Measurements from ENCODE around the gene BBIP1.

DNA sequence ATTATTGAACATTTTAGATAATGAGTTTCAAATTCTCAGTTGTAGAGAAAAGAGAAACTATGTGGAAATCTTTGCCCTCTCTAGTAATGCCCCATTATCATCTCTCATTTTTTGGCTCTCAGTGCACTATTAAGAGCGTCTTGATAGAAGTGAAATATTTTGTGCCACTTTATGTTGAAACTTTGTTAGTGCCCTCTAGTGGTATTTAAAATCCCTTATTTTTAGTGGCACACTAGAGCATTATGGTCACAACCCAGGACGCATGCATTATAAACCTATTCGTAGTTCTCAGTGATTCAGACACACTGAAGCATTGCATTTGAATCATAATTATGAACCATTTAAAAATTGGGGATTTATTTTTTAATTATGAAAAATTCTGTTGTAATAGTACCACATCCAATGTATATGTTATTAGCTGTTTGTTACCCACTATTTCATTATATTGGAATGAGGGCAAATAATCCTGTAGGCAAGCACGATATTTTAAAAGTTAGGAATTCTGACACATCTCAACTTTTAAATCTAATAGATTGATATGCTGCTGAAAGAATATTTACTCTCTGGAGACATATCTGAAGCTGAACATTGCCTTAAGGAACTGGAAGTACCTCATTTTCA lies 25.3 kb downstream of the BBIP1 start:
- TF ChIP-seq, protein P1, sequence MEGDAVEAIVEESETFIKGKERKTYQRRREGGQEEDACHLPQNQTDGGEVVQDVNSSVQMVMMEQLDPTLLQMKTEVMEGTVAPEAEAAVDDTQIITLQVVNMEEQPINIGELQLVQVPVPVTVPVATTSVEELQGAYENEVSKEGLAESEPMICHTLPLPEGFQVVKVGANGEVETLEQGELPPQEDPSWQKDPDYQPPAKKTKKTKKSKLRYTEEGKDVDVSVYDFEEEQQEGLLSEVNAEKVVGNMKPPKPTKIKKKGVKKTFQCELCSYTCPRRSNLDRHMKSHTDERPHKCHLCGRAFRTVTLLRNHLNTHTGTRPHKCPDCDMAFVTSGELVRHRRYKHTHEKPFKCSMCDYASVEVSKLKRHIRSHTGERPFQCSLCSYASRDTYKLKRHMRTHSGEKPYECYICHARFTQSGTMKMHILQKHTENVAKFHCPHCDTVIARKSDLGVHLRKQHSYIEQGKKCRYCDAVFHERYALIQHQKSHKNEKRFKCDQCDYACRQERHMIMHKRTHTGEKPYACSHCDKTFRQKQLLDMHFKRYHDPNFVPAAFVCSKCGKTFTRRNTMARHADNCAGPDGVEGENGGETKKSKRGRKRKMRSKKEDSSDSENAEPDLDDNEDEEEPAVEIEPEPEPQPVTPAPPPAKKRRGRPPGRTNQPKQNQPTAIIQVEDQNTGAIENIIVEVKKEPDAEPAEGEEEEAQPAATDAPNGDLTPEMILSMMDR (IDR thresholded peaks at IDR 0.05), result peak in 2 of 3 donors; percentile 53 to 63
- no peak for TF ChIP-seq POLR2A (IDR thresholded peaks at IDR 0.05)
- TF ChIP-seq POLR2AphosphoS5 (IDR thresholded peaks at IDR 0.05), result no peak
